Measurements from ENCODE around the gene CCHCR1.
"Not testable (repeated sequence)": the region's sequence is repeated elsewhere in the genome, so short reads cannot be mapped to it uniquely, and the experiment has no call there.

Gene CCHCR1

DNA sequence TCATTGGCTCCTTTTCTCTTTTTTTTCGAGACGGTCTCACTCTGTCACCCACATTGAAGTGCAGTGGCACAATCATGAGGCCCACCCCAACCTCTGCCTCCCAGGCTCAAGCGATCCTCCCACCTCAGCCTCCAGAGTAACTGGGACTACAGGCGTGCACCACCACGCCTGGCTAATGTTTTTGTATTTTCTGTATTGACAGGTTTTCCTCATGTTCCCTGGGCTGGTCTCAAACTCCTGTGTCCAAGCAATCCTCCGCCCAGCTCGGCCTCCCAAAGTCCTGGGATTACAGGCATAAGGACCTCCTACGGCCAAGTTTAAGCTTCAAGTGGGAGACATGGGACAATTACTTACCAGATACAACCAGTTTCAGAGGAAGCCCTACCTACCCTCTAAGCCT is 22.3 kb upstream of the CCHCR1 start:
- no peak for DNase-seq

- no peak for DNase-seq
These were observed 21.4 kb upstream of the CCHCR1 start for GRCh38 chr6:31179042-31179386.

GRCh38 chr6:31178143-31179041 is 20.8 kb upstream of the CCHCR1 start:
- DNase-seq, result no peak

DNA sequence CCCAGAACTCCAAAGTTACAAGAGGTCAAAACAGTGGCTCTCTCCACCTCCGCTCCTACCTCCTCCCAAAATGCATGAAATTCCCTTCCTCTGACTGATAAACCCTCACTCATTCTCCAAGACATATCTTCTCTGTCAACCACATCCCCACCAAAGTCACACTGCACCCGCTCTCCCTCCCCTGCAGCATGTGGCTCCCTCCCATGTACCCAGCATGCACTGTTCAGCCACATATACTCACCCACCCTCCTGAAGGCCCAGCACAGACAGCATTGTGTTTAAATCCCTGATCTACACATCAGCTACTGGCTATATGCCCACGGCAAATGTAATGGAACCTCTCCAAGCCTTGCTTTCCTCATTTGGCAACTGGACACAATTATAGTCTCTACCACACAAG is 18.4 kb upstream of the CCHCR1 start:
- DNase-seq, result no peak

DNA sequence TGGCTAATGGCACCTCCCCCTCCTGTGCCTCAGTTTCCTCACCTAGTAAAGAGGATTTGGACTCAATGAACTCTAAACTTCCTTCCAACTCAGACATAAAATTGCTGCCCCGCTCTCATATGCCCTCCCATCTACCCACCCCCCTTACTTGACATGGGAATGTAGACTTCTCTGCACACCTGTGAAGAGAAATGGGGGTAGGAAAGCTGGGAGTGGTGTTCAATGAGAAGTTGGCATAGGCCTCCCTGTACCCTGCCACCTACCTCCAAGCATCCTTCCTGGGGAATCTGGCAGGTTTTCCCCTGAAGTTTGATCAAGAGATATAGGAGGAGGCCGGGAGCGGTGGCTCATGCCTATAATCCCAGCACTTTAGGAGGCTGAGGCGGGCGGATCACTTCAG is 16.8 kb upstream of the CCHCR1 start:
- no peak for DNase-seq

DNA sequence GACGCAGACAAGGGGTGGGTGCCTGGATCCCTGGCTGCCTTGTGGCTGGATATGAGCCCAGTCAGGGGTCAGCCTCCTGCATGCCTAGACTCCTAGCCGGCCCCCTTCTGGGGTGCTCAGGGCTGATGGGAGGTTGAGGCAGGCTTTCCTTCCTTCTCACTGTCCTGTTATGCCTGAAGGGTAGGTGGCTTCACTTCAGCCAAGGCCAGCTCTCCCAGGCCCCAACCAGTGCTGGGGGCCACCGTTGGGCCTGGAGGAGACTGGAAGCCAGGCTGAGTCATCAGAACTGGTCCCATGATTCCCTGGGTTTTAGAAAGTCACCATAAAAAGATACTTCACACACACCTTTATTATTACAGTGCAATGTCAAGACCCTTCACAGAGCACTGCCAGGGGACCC is 15.8 kb upstream of the CCHCR1 start:
- DNase-seq, result no peak

DNA sequence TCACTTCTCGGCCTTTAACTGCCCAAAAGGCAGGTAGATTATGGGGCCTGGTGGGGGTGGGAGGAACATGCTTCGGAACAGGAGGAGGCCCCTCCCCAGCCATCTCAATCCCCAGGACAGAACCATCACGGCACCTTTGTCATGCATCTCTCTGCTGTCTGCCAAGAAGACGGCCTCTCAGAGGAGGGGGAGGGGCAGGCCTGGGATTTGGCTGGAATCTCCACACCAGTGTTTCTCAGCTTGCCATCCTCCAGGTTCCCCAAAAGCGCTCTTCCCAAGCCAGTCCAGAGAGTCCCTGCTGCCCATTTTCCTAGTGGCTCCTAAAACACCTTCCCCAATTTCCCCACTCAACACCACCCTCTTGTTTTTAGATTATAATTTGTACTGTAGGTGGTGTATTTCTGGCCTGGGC is 15.4 kb upstream of the CCHCR1 start:
- DNase-seq, result no peak

DNA sequence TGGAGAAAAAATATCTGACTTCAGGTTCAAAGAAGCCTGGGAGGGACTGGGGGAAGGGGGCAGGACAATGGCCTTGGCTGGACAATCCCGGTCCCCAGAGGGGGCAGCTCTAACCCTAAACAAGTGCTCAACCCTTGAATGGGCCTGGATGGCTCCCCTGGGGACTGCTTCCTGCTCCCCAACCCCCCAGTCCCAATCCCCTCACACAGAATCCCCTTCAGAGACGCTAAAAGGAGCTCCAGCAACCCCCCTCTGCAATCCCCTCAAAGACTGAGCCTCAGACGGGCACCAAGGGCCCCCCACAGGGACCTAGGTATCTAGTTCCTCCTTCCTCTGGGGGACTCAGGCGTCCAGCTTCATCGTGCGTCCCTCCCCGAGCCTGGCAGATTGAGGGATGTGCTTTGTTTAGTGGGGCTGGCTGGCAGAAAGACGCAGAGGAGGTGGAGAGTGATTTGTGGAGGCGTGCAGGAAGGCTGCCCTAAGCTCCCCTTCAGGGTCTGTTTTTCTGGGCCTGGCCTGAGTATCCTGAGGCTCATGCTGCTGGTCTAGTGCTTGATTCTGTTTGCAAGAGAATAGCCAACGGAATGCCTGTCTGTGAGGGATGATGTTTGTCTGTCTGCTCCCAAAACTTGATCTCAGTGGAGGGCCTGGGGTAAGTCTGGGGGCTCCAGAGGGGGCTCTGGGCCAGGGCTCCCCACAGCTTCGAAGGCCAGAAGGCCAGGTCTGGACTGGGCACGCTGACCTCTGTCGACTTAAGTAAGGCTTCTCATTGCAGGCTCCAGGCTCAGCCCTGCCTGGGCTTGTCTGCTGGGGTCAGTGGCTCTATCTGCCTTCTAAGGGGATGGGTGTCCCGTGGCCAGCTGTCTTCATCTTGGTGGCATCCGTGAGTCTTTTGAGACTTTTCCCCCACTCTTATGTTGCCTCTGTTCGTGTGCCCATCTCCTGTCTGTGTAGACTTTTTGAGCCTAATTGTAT is 14.6 kb upstream of the CCHCR1 start:
- DNase-seq, result no peak

DNA sequence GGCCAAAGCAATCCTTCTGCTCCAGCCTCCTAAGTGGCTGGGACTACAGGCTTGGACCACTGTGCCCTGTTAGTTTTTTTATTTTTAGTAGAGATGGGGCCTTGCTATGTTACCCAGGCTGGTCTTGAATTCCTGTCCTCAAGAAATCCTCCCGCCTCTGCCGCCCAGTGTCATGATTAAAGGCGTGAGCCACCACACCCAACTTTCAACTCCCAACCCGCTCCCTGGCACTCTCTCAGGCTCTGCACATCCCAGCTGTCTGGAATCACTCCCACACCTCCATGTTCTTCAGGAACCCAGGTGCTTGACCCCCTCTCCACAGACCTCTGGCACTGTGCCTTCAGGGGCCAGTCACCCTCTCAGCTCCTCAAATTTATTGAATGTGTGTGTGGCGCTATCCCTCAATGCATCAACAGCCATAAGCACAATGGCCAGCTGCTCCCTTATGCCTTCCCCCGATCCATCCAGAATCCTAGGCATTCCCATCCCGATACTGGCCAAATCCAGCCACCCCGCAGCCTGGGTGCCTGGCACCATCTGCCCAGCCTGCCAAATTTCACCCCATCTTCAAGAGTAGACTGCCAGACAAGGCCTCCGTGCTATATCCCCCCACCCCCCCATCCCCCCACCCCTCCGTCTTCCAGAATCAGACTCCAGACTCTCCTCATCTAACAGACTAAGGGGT is 13.5 kb upstream of the CCHCR1 start:
- DNase-seq, result no peak

DNA sequence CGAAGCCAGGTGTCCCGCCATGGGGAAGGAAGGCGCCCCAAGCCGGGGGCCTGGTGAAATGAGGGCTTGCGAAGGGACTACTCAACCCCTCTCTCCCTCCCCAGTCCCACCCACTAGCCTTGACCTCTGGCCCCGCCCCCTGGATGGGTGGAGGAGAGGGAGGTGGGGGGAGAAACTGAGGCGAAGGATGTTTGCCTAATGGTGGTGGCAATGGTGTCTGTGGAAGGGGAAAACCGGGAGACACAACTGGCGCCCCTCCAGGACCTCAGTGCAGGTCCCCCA is 12.9 kb upstream of the CCHCR1 start, which contains the start of gene POU5F1:
TSS of gene POU5F1 (minus strand) at position 83 of the 282 bp plus-strand sequence. CDS start at position 21, 62 bp downstream.
- DNase-seq, result no peak

DNA sequence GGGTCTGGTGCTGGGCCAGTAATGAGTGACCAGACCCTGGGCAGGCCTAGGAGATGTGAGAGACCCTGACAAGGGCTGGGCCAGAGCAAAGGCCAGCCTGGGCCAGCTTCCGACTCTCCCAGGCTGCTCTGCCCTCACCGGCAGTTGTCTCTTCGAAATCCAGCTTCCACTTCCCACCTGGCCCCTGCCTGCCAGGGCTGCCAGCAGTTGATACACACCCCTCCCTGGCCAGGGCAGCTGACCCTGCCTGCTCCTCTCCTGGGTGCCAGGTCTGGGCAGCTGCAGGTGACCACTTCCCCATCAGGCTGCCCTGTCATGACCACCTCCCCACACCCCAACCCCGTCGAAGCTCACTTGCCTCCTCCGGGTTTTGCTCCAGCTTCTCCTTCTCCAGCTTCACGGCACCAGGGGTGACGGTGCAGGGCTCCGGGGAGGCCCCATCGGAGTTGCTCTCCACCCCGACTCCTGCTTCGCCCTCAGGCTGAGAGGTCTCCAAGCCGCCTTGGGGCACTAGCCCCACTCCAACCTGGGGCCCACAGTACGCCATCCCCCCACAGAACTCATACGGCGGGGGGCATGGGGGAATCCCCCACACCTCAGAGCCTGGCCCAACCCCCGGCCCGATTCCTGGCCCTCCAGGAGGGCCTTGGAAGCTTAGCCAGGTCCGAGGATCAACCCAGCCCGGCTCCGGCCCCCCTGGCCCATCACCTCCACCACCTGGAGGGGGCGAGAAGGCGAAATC is 12.4 kb upstream of the CCHCR1 start:
- not testable (repeated sequence) for DNase-seq

GRCh38 chr6:31169123-31169857 is 11.7 kb upstream of the CCHCR1 start:
- no peak for DNase-seq

GRCh38 chr6:31168606-31169005 is 11.0 kb upstream of the CCHCR1 start:
- DNase-seq, result no peak

DNA sequence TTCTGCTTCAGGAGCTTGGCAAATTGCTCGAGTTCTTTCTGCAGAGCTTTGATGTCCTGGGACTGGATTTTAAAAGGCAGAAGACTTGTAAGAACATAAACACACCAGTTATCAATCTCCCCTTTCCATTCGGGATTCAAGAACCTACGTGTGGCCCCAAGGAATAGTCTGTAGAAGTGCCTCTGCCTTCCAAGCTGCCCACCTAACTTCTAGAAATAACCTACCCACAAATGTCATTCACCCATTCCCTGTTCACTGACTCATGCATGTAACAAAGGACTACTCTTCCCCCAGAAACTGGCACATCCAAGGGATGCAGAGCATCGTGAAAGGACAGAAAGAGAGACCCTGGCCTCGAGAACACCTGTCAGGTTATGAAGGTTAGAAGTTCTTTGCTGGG is 8.4 kb upstream of the CCHCR1 start:
- DNase-seq, result no peak

GRCh38 chr6:31165064-31165832 is 7.6 kb upstream of the CCHCR1 start:
- DNase-seq, result not testable (repeated sequence)

DNA sequence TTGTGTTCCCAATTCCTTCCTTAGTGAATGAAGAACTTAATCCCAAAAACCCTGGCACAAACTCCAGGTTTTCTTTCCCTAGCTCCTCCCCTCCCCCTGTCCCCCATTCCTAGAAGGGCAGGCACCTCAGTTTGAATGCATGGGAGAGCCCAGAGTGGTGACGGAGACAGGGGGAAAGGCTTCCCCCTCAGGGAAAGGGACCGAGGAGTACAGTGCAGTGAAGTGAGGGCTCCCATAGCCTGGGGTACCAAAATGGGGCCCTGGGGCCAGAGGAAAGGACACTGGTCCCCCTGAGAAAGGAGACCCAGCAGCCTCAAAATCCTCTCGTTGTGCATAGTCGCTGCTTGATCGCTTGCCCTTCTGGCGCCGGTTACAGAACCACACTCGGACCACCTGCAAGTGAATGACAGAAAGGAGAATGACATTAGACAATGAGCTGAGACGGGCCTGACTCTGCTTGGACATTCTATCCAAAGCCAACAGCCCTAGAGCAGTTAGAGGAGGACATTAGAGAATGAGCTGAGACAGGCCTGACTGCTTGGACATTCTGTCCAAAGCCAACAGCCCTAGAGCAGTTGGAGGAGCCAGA is 7.0 kb upstream of the CCHCR1 start:
- not testable (repeated sequence) for DNase-seq

GRCh38 chr6:31163922-31164321 is 6.3 kb upstream of the CCHCR1 start:
- DNase-seq, result no peak

DNA sequence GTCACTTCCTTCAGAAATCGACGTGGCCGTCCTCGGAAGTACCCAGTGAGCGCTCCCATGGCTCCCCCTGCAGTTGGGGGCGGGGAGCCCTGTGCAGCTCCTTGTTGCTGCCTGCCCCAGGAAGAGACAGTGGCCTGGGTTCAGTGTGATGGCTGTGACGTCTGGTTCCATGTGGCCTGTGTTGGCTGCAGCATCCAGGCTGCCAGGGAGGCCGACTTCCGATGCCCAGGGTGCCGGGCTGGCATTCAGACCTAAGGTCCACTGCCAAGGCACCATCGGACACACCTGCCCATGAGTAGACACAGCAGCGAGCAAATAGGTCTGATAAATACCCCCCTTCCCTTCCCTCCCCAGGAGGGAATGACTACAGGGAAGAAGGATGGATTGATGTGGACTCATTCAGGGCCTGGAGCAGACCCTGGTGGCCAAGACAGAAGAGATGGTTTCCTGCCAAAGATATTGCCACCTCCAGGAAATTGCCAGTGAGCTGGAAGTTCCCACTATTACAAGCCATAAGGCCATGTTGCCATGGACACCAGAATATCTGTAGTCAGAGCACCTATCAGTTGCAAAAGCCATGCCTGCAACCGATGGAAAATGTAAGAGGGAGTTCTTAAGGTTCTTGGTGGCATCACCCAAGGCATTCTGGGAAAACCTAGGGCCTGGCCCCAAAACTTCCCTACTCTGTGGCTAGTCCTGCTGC is 5.0 kb upstream of the CCHCR1 start:
- DNase-seq, result no peak

DNA sequence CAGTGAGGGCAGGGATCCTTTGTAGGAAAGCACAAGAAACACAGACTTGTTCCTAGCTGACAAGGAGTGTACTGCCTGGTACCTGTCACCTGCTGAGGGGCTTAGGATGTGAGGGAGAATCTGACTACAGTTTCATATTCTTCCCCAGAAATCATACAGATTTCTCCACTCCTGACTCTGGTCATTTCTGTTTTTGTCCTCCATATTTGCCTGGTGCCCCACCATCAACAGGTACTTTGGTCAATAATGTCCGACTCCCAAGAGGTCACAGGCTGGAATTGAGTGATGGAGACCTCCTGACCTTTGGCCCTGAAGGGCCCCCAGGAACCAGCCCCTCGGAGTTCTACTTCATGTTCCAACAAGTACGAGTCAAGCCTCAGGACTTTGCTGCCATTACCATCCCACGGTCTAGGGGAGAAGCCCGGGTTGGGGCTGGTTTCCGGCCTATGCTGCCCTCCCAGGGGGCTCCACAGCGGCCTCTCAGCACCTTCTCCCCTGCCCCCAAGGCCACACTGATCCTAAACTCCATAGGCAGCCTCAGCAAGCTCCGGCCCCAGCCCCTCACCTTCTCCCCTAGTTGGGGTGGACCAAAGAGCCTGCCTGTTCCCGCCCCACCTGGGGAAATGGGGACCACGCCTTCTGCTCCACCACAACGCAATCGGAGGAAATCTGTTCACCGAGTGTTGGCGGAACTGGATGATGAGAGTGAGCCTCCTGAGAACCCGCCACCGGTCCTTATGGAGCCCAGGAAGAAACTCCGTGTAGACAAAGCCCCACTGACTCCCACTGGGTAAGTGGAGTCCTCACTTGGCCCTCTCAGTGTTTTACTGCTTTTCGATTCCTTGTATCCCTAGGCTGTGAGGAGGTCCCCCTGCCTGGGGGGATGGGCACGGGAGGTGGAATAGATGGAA is 3.9 kb upstream of the CCHCR1 start:
- DNase-seq, result no peak

Measured in cortex of kidney (tissue), 1 donor.